Adipocyte (in vitro differentiated cells): ENCODE results near the gene SLC12A9.
"Not testable (repeated sequence)": the region's sequence is repeated elsewhere in the genome, so short reads cannot be mapped to it uniquely, and the experiment has no call there.

ENCODE experiments used
- DNase-seq: peaks from one replicate; pipeline ENCODE4 v3.0.0-alpha.2; 2015; ENCODE audit warnings: low read depth
- H3K27me3 ChIP-seq: replicated peaks from 2 replicates; pipeline ENCODE4 v1.7.0; 2013; ENCODE audit warnings: mild to moderate bottlenecking, low read length, moderate library complexity; ENCODE audit not compliant: control insufficient read depth, insufficient read depth
- H3K36me3 ChIP-seq: 2 replicates; pipeline ENCODE4 v1.7.0; 2013; ENCODE audit warnings: low read length, mild to moderate bottlenecking, moderate library complexity; ENCODE audit not compliant: control insufficient read depth, insufficient read depth, severe bottlenecking
- H3K4me1 ChIP-seq: 2 replicates; pipeline ENCODE4 v1.7.0; 2013; ENCODE audit warnings: mild to moderate bottlenecking, low read length, moderate library complexity; ENCODE audit not compliant: control insufficient read depth, insufficient read depth
- H3K4me3 ChIP-seq: 2 replicates; pipeline ENCODE4 v1.7.0; 2013; ENCODE audit warnings: mild to moderate bottlenecking, low read length, moderate library complexity
- H3K9ac ChIP-seq: 2 replicates; pipeline ENCODE4 v1.7.0; 2013; ENCODE audit warnings: mild to moderate bottlenecking, low read length, moderate library complexity
- H3K9me3 ChIP-seq: 2 replicates; pipeline ENCODE4 v1.7.0; 2013; ENCODE audit warnings: mild to moderate bottlenecking, low read length, moderate library complexity; ENCODE audit not compliant: control insufficient read depth

SLC12A9 gene

DNA sequence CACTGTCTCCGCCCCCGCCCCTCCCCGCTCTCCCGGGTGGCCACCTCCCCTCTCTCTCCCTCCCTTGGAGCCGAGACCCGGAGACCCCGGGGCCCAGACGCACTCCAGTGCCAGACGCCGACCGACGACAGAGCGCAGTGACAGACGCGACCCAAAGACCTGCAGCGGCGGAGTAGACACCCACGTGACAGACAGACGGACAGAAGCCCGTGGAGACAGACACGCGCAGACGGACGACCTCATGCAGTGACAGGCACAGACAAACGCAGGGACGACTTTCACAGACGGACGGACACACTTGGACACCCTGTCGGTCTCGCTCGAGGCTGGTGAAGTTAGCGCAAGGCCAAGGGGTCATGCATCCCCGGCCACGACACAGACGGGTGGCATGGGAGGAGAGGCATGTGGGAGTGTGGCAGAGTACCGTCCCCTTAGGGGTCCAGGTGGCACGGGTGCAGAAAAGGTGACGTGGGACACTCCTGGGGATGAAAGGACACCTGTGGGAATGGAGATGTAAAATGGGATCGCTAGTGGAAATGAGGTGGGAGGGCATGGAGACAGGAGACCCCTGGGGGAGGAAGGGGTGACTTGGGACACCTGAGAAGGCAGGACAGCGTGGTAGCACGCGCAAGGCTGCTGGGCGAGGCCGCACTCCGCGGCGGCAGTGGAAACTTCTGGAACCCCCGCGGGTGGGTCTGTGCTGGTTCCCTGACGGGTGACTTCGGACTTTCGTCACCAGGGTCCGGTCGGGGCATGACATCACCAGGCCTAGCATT, 43.6 kb downstream of the SLC12A9 start:
- Histone ChIP-seq H3K9ac (peak overlapping the region; percentile 5), H3K27me3 (peaks cover 28% of the 10 kb centered on the region), H3K36me3 (peaks cover 5% of the 10 kb centered on the region), H3K4me3 (peak overlapping the region; percentile 61), H3K4me1 (peaks cover 14% of the 10 kb centered on the region), H3K9me3 (no peaks in the 10 kb centered on the region)
- peak; percentile 50 for DNase-seq

DNA sequence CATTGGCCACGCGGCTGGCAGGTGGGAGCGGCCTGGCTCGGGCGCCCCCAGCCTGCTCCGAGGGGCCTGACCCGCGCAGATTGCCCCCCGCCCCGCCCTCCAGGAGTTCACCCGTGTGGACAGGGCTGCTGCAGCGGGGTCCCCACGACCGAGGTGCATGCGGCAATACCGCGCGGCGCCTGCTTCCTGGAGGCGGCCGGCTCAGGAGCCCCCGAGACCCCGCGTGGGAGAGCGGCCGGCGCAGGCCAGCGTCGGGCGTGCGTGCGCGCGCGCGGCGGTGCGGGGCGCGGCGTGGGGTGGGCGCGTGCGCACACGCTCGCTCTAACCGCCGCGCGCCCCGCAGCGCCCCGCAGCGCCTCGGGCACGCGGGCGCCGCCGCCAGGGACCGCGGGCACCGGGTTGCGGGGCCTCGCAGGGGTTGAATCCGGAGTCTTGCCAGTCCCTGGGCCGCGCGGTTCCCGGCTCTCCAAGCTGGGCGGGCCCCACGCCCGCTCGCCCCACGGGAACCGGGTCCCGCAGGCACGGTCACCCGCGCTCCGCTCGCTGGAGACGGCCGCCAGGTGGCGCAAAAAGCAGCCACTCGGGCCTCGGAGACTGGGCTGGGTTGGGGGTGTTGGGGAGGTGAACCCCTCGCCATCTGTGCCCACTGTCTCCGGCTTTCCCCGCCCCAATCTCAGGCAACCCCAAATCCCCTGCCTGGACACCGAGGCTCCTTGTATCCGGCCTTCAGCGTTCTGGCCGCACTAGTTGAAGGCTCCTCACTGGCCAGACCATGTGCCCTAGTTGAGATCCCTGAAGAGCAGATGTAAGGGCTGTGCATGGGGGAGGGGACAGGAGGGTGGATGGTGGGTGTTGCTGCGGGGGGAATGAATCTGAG, 44.5 kb downstream of the SLC12A9 start:
- H3K4me1 ChIP-seq = peaks cover 8% of the 10 kb centered on the region
- H3K9me3 ChIP-seq = no peaks in the 10 kb centered on the region
- no peak overlapping the region for H3K4me3 ChIP-seq
- peaks cover 32% of the 10 kb centered on the region for H3K27me3 ChIP-seq
- H3K36me3 ChIP-seq = peaks cover 5% of the 10 kb centered on the region
- DNase-seq = peak; percentile 80
- H3K9ac ChIP-seq = no peak overlapping the region

DNA sequence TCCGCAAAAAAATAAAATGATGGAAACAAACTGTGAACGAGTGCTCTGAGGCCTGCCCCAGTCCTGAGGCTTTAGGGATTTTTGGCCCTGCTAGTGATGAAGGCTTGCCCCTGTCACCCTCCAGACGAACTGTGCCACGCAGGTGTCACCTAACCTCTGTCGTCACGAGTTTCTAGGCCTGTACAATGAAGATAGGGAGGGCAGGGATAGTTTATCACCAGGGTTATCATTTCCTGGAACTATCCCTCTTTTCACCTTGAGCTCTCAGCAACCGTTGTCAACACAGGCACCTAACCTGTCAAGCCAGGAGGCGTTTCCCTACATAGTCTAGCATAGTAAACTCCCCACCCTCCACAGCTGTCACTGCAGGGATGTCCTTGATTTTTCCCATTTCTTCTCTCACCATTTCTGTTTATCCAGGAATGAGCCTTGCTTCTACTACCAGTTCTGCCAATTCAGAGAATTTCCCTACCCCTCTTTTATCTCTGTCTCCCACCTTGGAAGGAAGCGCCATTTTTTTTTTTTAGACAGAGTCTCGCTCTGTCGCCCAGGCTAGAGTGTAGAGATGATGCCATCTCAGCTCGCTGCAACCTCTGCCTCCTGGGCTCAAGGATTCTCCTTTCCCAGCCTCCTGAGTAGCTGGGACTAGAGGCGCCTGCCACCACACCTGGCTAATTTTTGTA, 45.4 kb downstream of the SLC12A9 start:
- peaks cover 2% of the 10 kb centered on the region for H3K36me3 ChIP-seq
- no peak overlapping the region for H3K4me3 ChIP-seq

DNA sequence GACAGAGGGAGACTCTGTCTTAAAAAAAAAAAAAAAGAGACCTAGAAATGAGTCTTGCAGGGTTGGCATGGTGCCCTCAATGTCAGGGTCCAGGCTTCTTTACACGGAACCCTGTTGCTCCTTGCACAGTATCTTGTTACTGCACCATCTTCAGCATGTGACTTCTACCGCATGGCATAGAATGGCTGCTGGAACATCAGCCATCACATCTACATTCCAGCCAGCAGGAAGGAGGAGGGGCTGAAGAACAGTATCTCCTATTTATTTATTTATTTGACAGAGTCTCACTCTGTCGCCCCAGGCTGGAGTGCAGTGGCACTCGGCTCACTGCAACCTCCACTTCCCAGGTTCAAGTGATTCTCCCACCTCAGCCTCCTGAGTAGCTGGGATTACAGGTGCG, 46.9 kb downstream of the SLC12A9 start:
- no peak for DNase-seq
- Histone ChIP-seq H3K36me3 (no peaks in the 10 kb centered on the region), H3K4me1 (no peaks in the 10 kb centered on the region), H3K9me3 (no peaks in the 10 kb centered on the region), H3K9ac (no peak overlapping the region), H3K27me3 (peaks cover 35% of the 10 kb centered on the region), H3K4me3 (no peak overlapping the region)

More for the DNA sequence above, 45.4 kb downstream of the SLC12A9 start:
- Histone ChIP-seq H3K27me3 (peaks cover 35% of the 10 kb centered on the region), H3K9ac (no peak overlapping the region), H3K9me3 (no peaks in the 10 kb centered on the region), H3K4me1 (peaks cover 6% of the 10 kb centered on the region)
- no peak for DNase-seq

DNA sequence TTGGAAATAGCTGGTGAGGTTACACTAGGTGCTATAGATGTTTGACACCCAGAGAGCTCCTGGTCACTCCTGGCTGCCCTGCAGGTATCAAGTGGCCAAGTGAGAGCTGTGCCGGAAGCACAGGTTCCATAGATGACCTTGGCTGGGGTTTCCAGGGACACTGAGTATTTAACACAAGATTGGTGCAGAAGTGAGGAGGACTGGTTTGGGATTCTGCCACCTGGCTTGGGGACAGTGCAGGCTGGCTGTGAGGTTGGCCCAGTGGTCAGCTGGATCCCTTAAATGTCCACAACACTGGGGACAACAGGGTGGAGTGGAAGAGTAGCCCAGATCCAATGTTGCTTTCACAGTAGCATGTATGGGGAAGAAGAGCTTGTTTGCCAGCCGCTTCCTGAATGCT, 48.5 kb downstream of the SLC12A9 start:
- DNase-seq = no peak
- H3K27me3 ChIP-seq = peaks cover 34% of the 10 kb centered on the region

DNA sequence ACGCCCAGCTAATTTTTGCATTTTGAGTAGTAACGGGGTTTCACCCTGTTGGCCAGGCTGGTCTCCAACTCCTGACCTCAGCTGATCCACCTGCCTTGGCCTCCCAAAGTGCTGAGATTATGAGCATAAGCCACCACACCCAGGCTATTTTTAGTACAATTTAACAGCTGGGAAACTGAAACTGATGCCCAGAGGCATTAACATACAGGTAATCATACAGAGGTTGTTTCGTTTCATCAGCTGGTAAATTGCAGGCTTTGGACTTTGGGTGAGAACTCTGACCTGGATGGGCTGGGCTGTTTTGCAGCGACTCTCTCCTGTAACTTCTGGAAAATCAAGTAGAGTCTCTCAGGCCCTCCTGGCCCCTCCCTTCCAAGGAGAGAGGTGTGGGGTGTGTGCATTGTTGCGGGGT, 49.4 kb downstream of the SLC12A9 start:
- DNase-seq = no peak
- H3K9ac ChIP-seq = no peak overlapping the region

More for the DNA sequence above, 48.5 kb downstream of the SLC12A9 start:
- no peak overlapping the region for H3K4me3 ChIP-seq
- no peaks in the 10 kb centered on the region for H3K4me1 ChIP-seq
- no peaks in the 10 kb centered on the region for H3K36me3 ChIP-seq
- H3K9ac ChIP-seq = no peak overlapping the region
- no peaks in the 10 kb centered on the region for H3K9me3 ChIP-seq

DNA sequence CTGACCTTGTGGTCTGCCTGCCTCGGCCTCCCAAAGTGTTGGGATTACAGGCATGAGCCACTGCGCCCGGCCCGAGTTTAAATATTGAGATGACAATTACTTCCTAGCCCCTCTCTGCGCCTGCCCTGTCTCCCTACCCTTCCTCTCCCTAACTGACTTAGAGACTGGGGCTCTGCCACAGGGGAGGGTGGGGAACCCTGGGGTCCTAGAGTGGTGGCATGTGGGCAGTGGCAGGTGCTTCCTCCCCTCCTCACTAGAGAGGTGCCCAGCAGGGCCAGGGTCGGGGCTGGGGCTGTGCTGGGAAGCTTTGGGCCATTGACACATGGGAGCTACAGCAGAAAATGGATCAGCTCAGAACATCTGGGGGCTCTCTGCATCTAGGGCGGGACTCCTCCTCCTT, 50.1 kb downstream of the SLC12A9 start:
- H3K4me3 ChIP-seq = no peak overlapping the region
- DNase-seq = no peak
- H3K36me3 ChIP-seq = no peaks in the 10 kb centered on the region
- no peak overlapping the region for H3K9ac ChIP-seq
- H3K27me3 ChIP-seq = peaks cover 25% of the 10 kb centered on the region
- peaks cover 7% of the 10 kb centered on the region for H3K9me3 ChIP-seq
- no peaks in the 10 kb centered on the region for H3K4me1 ChIP-seq

More for the DNA sequence above, 49.4 kb downstream of the SLC12A9 start:
- Histone ChIP-seq H3K4me1 (no peaks in the 10 kb centered on the region), H3K4me3 (no peak overlapping the region), H3K27me3 (peaks cover 29% of the 10 kb centered on the region), H3K9me3 (peaks cover 7% of the 10 kb centered on the region), H3K36me3 (no peaks in the 10 kb centered on the region)

DNA sequence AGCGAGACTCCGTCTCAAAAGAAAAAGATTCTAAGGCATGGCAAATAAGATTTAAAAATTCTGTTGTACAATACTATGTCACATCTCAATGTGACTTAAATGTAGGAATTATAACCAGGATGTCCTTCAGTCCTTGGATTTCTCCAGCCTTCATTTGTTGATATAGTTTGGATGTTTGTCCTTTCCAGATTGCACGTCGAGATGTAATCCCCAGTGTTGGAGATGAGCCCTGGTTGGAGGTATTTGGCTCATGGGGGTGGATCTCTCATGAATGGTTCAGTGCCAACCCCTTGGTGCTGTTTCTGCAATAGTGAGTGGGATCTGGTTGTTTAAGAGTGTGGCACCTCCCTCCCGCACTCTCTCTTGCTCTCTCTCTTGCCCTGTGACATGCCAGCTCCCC, 56.0 kb downstream of the SLC12A9 start:
- Histone ChIP-seq H3K9ac (no peak overlapping the region), H3K9me3 (peaks cover 7% of the 10 kb centered on the region), H3K4me3 (no peak overlapping the region), H3K36me3 (no peaks in the 10 kb centered on the region), H3K27me3 (peaks cover 3% of the 10 kb centered on the region), H3K4me1 (no peaks in the 10 kb centered on the region)
- no peak for DNase-seq

DNA sequence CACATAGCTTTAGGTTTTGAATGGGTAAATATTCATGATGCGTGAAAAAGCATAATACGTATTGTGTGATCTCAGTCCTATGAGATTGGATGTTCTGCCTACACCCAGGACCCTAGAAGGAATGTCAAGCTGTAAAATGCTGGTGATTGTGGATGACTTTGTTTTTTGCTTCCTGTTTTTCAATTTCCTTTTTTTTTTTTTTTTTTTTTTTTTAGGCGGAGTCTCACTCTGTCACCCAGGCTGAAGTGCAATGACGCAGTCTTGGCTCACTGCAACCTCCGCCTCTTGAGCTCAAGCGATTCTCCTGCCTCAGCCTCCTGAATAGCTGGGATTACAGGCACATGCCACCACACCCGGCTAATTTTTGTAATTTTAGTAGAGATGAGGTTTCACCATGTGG, 57.9 kb downstream of the SLC12A9 start:
- not testable (repeated sequence) for H3K27me3 ChIP-seq, H3K36me3 ChIP-seq, H3K4me1 ChIP-seq, DNase-seq, H3K9me3 ChIP-seq, H3K4me3 ChIP-seq, H3K9ac ChIP-seq

DNA sequence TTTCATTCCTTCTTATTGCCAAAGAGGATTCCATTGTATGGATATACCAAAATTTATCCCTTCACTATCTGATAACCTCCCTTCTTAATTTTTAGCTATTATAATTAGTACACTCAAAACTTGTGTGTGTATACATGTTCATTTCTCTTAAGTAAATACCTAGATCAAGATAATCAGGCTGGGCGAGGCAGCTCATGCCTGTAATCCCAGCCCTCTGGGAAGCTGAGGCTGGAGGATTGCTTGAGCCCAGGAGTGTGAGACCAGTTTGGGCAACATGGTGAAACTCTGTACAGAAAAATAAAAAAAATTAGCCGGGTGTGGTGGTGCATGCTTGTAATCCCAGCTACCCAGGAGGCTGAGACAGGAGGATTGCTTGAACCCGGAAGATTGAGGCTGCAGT, 59.0 kb downstream of the SLC12A9 start:
- Histone ChIP-seq H3K27me3 (peaks cover 3% of the 10 kb centered on the region), H3K36me3 (no peaks in the 10 kb centered on the region), H3K4me1 (peaks cover 3% of the 10 kb centered on the region), H3K9ac (no peak overlapping the region), H3K4me3 (no peak overlapping the region), H3K9me3 (peaks cover 4% of the 10 kb centered on the region)
- no peak for DNase-seq
